IMR-90 (cell line): Measurements from ENCODE around the gene BAZ2B.

ENCODE experiments used
- CTCF ChIP-seq: conservative IDR thresholded peaks from 2 replicates; pipeline ENCODE4 v1.5.1; 2012; ENCODE audit warnings: mild to moderate bottlenecking, low read depth, low read length, improper control_type of control experiment
- MAFK ChIP-seq: IDR thresholded peaks from 2 replicates; pipeline ENCODE4 v1.6.1; 2012; ENCODE audit warnings: low read depth, low read length, improper control_type of control experiment
- POLR2A ChIP-seq: IDR thresholded peaks from 2 replicates; pipeline ENCODE4 v1.6.1; 2012; ENCODE audit warnings: mild to moderate bottlenecking, low read depth, low read length
- RAD21 ChIP-seq: IDR thresholded peaks from 2 replicates; pipeline ENCODE4 v1.6.1; 2012; ENCODE audit warnings: low read length, improper control_type of control experiment
- RCOR1 ChIP-seq: IDR thresholded peaks from 2 replicates; pipeline ENCODE4 v1.6.1; 2012; ENCODE audit warnings: mild to moderate bottlenecking, low read length, improper control_type of control experiment; ENCODE audit not compliant: insufficient replicate concordance
- SMC3 ChIP-seq: fragments of 150-350 bp; IDR thresholded peaks from 2 replicates; pipeline ENCODE4 v1.6.1; 2016; ENCODE audit warnings: low read depth, mild to moderate bottlenecking, antibody characterized with exemption, low read length, moderate library complexity
- USF2 ChIP-seq: fragments of 150-350 bp; IDR thresholded peaks from 2 replicates; pipeline ENCODE4 v1.6.1; 2017; ENCODE audit warnings: mild to moderate bottlenecking, antibody characterized with exemption, low read length, low read depth
- TF ChIP-seq, protein P1 (sequence below): fragments of 150-350 bp; IDR thresholded peaks from 2 replicates; pipeline ENCODE4 v1.6.1; 2016; ENCODE audit warnings: low read depth, mild to moderate bottlenecking, low read length, moderate library complexity, borderline replicate concordance

GRCh38 chr2:159508140-159508539 is 108.2 kb downstream of the BAZ2B start:
- TF ChIP-seq CTCF (no peak), RAD21 (no peak), POLR2A (no peak), USF2 (no peak), MAFK (no peak), SMC3 (no peak), RCOR1 (no peak)
- TF ChIP-seq, protein P1, sequence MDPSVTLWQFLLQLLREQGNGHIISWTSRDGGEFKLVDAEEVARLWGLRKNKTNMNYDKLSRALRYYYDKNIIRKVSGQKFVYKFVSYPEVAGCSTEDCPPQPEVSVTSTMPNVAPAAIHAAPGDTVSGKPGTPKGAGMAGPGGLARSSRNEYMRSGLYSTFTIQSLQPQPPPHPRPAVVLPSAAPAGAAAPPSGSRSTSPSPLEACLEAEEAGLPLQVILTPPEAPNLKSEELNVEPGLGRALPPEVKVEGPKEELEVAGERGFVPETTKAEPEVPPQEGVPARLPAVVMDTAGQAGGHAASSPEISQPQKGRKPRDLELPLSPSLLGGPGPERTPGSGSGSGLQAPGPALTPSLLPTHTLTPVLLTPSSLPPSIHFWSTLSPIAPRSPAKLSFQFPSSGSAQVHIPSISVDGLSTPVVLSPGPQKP: no peak
